Glomerular visceral epithelial cell (primary cell): Measurements from ENCODE around the gene ZMYND15.

Source experiments
- DNase-seq: peaks from one replicate; pipeline ENCODE4 v3.0.0-alpha.2; 2016; ENCODE audit errors: extremely low spot score

ZMYND15 gene

GRCh38 chr17:4786516-4786915 lies 46.9 kb downstream of the ZMYND15 start:
- DNase-seq: no peak

- no peak for DNase-seq
Observed at GRCh38 chr17:4788159-4788806, 48.6 kb downstream of the ZMYND15 start.

GRCh38 chr17:4788807-4789700 lies 49.4 kb downstream of the ZMYND15 start, which contains the start of gene GLTPD2:
GLTPD2 (plus strand) TSS chr17:4788964; CDS start chr17:4789012, 48 bp downstream.
- DNase-seq: no peak

GRCh38 chr17:4789701-4789950 lies 50.0 kb downstream of the ZMYND15 start:
- no peak for DNase-seq

- peak; percentile 81 for DNase-seq
Observed at GRCh38 chr17:4789951-4790704, 50.5 kb downstream of the ZMYND15 start.

GRCh38 chr17:4790705-4791088 lies 51.1 kb downstream of the ZMYND15 start:
- DNase-seq: no peak

GRCh38 chr17:4795168-4795567 lies 55.5 kb downstream of the ZMYND15 start:
- no peak for DNase-seq
